Measurements from ENCODE around the gene HGS.

The HGS gene

DNA sequence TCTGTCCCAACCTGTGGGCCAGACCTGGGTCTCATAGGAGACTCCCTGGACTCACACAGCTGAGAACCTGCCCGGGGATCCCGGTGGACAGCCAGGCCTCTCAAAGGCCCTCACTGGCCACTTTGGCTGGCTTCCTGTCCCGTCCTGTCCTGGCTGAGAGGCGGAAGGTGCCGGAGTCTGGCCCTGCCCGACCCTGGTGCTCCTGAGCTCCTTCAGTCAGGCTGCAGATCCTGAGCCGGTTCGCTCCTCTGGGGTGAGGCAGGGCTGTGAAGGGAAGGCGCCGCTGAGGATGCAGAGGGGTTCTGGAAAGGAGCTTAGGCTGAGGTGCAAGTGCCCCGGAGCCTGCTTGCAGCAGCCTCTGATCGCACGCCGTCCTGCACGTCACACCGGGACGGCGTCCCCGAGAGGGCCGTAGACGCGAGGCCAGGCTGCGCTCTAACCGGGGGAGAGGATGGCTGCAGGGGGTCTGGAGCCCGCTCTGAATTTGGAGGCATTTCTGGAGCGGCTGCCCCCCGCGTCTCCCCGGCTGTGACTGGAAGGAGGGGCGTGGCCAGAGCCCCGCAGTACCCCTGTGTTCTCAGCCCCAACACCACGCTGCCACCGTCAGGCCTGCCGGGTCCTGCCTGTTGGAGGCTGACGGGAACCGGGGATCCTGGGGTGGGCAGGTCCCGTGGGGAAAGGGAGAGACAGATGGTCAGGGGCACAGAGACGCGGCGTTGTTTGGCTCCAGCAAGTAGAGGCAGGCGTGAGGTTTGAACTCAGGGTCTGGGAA, 4.1 kb downstream of the HGS start:
- no peak for DNase-seq

DNA sequence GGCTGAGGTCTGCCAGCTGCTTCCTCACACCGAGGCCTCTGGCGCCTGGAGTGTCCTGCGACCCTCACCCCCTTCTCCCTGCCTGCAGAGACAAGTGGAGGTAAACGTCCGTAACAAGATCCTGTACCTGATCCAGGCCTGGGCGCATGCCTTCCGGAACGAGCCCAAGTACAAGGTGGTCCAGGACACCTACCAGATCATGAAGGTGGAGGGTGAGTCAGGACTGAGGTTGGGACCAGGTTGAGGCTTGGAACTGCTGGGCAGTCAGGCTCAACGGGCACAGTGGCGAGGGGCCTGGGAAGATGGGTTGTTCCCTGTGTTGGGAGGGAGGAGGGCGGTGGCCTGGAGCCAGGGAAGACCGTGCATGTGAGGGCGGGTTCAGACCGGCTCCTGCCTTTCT, 4.8 kb downstream of the HGS start:
- no peak for DNase-seq

DNA sequence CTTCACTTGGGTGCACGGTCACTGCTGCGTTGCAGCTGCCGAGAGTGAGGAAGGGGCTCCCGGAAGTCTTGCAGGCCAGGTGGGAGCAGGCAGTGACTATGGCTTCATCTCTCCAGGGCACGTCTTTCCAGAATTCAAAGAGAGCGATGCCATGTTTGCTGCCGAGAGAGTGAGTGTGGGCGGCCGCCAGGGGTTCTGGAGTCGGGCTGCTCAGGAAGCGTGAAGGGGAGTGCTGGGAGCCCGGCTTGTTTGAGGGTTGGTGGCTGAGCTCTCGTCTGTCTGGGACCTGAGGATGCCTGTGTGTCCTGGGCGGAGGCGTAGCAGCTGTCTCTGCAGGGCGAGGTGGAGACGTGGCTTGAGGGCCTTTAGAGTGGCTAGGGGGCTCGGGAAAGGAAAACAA, 6.3 kb downstream of the HGS start:
- DNase-seq, result no peak

DNA sequence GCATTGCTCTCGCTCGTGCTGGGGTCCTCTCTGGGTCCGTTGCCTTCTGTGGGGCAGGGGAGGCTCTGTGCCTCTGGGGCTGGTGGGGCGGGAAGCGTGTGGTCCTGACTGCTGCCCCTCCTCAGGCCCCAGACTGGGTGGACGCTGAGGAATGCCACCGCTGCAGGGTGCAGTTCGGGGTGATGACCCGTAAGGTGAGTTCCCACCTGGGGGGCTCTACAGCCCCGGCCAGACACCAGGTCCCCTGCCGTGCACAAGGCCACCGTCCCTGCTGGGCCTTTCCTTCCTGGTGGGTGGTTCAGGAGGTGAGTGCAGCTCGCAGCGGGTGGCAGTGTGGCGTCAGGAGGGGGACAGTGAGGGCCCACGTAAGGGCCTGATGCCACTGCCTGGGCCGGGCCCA, 6.7 kb downstream of the HGS start:
- DNase-seq, result no peak

DNA sequence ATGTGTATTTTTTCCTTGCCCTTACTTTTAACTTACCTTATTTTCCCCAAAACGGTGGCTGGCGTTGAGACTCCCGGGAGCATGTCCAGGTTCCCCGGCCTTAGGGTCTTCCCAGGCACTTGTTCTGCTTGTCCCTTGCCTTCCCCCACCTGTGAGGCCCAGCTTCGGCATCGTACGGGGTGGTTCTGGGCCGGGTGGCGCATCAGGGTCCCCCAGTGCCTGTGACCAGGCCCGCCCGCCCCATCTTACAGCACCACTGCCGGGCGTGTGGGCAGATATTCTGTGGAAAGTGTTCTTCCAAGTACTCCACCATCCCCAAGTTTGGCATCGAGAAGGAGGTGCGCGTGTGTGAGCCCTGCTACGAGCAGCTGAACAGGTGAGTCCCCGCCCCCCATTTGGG, 7.4 kb downstream of the HGS start:
- DNase-seq, result no peak

DNA sequence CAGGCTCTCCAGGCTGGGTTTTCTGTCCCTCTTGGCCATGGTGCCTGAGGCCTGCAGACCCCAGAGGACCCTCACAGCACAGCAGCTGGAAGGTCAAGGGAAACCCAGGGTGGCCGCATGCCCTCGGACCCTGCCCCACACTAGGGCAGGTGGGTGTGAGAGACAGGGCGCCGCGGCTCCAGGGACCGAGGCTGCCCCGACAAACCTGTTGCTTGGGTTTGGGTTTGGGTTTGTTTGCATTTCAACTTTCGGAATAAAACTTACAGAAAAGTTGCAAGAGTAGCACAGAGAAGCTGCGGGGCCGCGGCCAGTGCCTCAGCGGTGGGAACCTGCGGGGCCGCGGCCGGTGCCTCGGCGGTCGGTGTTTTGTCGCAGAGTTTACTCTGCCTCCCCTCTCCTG, 7.8 kb downstream of the HGS start:
- DNase-seq, result no peak

DNA sequence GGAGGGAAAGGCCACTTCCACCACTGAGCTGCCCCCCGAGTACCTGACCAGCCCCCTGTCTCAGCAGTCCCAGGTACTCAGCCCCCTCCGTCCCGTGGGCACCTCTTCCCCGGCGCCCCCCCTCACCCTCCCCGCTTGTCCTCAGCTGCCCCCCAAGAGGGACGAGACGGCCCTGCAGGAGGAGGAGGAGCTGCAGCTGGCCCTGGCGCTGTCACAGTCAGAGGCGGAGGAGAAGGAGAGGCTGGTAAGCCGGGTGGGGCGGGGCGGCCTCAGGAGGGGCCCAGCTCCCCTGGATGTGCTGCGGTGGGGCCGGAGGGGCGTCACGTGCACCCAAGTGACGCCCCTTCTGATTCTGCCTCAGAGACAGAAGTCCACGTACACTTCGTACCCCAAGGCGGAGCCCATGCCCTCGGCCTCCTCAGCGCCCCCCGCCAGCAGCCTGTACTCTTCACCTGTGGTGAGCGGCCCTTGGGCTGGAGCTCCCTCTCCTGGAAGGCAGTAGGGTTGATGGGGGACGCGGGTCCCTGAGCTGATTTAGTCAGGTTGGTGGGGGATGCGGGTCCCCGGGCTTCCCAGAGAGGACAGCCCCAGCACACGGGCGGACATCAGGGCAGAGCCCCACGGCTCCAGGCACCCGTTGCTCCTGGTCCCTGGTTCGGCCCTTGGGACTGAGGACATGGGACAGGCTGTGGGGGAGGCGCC, 9.8 kb downstream of the HGS start:
- DNase-seq, result no peak

DNA sequence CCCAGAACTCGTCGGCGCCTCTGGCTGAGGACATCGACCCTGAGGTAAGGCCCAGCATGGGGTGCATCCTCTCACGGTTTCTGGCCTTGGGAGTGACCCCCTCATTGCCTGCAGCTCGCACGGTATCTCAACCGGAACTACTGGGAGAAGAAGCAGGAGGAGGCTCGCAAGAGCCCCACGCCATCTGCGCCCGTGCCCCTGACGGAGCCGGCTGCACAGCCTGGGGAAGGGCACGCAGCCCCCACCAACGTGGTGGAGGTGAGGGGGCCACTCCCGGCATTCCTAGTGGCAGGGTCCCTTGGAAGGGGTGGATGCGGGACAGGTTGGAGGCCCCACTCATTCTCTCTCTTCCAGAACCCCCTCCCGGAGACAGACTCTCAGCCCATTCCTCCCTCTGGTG, 11.0 kb downstream of the HGS start:
- DNase-seq, result no peak

DNA sequence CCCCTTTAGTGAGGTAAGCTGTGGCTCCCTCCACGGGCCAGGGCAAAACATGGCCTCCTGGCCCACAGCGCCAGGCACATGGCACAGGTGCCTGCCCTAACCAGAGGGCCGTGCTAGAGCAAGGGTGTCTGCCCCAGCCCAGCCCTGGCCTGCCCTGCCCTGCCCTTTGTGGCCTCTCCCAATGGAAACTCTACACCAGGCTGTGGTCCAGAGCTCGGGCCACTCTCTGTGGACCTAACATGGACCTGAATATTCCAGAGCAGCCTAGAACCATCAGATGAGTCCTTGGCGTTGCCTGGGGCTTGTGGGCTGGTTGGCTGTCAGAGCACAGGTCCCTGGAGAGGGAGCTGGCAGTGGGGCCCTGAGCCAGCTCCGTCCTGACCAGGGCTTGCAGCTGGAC, 11.4 kb downstream of the HGS start:
- DNase-seq, result no peak

DNA sequence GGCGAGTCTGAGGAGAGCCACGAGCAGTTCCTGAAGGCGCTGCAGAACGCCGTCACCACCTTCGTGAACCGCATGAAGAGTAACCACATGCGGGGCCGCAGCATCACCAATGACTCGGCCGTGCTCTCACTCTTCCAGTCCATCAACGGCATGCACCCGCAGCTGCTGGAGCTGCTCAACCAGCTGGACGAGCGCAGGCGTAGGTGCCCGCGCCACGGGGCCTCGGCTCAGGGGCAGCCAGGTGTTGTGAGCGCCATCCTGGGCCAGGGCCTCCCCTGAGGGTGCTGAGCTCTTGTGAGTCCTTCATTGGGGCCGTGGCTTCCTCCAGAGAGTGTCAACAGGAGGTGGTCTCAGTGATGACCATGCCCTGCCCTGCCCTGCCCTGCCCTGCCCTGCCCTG, 12.0 kb downstream of the HGS start:
- DNase-seq, result no peak

DNA sequence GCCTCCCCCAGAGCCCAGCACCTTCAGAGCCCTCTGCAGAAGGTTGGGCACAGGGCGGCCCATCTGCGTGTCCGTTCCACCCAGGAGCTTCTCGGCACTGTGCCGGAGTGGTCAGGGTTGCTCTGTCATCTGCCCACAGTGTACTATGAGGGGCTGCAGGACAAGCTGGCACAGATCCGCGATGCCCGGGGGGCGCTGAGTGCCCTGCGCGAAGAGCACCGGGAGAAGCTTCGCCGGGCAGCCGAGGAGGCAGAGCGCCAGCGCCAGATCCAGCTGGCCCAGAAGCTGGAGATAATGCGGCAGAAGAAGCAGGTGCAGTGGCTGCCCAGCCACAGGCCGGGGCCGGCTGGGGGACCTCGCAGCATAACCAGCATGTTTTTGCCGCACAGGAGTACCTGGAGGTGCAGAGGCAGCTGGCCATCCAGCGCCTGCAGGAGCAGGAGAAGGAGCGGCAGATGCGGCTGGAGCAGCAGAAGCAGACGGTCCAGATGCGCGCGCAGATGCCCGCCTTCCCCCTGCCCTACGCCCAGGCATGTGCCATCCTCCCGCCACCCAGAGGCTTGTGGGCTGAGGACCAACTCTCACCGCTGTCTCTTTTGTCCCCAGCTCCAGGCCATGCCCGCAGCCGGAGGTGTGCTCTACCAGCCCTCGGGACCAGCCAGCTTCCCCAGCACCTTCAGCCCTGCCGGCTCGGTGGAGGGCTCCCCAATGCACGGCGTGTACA, 12.6 kb downstream of the HGS start:
- no peak for DNase-seq

DNA sequence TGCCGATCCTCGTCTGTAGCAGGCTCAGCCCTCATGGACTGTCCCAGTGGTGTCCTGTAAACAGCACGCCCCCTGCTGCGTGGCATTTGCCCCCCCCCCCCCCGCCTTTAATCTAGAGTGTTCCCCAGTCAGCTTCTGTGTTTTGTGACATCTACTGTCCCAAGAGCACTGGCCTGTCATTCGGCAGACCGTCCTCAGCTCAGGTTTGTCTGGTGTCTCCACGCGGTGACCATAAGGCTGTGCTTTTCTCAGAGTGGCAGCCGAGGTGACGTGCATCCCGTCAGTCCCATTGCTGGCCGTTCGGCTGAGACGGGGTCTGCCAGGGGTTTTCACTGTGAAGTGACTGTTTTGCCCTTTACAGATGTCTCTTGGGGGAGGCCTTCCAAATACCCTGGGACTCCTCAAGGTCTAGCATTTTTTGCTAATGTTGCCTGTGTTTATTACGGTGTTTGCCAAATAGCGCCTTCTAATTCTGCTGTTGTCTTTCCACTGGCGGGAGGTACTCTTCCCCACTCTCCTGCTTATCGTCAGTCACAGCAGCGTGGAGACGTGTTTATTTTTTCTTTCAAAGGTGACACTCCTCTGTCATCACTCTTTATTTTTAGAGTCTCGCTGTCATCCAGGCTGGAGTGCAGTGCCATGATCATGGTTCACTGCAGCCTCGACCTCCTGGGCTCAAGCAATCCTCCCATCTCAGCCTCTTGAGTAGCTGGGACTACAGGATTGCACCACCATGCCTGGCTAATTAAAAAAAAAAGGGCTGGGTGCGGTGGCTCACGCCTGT, 13.6 kb downstream of the HGS start:
- no peak for DNase-seq

DNA sequence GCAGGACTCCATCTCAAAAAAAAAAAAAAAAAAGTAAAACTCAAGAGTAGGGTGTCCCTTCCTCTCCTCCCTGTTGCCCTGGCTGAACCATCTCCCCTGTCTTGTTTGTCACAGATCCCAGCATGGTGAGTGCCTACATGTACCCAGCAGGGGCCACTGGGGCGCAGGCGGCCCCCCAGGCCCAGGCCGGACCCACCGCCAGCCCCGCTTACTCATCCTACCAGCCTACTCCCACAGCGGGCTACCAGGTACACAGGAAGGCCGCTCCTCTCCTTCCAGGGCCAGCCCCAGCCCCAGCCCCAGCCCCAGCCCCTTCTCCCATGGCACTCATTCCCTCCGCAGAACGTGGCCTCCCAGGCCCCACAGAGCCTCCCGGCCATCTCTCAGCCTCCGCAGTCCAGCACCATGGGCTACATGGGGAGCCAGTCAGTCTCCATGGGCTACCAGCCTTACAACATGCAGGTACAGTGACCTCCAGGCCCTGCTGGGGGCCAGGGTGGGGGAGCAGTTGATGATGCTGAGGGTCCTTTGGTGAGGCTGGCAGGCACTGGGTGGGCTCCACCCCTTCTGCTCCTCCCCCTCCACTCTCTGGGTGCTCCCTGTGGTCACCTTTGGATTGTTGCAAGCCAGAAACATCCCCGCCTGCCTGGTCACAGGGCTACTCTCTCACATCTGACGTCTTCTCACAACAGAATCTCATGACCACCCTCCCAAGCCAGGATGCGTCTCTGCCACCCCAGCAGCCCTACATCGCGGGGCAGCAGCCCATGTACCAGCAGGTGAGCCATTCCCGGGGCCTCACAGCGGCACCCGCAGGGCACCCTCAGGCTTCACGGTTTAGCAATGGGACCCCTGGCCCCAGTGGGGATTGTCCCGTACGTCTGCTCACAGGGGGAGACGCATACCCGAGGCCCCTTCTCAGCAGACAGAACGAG, 16.8 kb downstream of the HGS start:
- DNase-seq, result no peak

DNA sequence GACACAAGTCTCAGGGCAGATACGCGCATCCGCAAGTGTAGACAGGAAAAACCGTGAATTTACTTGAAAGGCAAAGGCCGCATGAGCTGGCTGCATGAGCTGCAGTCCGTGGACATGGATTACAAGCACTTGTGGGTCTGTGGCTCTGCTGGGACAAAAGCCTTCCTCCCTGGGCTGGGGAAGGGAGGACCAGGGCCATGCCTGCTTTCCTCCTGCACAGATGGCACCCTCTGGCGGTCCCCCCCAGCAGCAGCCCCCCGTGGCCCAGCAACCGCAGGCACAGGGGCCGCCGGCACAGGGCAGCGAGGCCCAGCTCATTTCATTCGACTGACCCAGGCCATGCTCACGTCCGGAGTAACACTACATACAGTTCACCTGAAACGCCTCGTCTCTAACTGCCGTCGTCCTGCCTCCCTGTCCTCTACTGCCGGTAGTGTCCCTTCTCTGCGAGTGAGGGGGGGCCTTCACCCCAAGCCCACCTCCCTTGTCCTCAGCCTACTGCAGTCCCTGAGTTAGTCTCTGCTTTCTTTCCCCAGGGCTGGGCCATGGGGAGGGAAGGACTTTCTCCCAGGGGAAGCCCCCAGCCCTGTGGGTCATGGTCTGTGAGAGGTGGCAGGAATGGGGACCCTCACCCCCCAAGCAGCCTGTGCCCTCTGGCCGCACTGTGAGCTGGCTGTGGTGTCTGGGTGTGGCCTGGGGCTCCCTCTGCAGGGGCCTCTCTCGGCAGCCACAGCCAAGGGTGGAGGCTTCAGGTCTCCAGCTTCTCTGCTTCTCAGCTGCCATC, 17.7 kb downstream of the HGS start:
- no peak for DNase-seq

DNA sequence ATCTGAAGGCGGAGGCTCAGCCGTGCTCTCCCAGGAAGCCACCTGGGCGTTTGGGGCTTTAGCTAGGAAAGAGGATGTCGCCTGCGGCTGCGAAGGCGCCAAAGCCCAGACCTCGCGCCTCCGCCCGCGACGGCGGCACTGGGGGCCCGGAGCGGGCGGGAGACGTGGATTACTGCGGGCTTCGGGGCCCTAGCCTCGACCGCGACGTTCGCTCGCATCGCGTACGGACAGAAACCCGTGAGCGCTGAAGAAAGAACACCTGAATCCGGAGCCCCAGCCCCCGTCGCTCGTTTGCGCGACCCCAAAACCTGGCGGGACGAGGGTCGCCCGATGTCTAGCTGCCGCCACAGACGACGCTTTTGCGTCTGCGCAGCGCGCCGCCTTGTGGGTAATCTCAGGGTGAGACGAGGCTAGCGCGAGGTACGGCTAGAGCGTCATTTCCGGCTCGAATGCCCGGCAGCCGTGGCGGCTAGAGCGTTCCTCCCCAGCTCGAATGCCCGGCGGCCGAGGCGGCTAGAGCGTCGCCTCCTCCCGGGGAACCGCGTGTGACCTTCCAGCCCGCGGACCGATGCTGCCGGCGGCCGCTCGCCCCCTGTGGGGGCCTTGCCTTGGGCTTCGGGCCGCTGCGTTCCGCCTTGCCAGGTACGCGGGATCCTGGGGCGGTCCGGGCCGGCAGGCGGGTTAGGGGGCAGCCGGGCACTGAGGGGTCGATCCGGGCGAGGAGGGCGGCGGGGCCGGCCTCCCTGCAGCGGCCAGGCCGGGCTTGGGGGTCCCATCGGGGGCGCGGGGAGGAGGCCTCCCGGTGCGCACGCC, 19.3 kb downstream of the HGS start, which contains the start of gene MRPL12:
MRPL12 (plus strand) TSS at position 434 of the 813 bp plus-strand sequence; CDS start at position 569, 135 bp downstream.
- peak; percentile 93 to 96 (median 94) for DNase-seq

DNA sequence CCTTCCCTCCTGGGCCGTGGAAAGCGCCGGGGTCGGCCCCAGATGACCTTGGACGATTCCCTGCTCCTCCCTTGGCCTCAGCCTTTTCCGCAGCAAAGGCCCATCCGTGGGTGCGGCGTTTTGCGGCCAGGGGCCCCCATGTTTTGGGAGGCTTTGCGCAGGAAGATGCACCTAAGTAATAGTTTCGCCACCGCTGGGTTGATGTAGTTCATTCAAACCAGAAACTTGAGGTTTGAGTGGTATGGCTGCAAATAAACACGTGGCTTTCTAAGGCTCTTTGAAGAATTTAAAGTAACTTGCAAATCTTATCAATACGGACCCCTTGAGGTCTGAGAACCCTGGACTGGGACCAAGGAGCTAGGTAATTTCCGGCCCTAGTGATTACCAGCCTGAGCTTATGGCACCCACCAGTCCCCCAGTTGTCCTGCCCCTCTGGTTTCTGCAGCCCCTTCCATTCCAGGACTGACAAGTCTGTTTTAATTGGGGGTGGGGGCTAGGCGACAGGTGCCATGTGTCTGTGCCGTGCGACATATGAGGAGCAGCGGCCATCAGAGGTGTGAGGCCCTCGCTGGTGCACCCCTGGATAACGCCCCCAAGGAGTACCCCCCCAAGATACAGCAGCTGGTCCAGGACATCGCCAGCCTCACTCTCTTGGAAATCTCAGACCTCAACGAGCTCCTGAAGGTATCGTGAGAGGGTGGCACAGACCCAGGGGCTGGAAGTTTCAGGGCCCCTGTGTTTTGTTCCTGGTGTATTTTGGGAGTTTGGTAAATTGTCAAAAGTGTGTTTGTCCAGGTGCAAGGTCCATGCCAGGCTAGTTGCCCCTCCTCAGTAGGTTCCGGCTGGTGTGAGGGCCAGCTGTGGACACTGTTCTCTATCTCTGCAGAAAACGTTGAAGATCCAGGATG, 20.2 kb downstream of the HGS start:
- DNase-seq, result no peak

DNA sequence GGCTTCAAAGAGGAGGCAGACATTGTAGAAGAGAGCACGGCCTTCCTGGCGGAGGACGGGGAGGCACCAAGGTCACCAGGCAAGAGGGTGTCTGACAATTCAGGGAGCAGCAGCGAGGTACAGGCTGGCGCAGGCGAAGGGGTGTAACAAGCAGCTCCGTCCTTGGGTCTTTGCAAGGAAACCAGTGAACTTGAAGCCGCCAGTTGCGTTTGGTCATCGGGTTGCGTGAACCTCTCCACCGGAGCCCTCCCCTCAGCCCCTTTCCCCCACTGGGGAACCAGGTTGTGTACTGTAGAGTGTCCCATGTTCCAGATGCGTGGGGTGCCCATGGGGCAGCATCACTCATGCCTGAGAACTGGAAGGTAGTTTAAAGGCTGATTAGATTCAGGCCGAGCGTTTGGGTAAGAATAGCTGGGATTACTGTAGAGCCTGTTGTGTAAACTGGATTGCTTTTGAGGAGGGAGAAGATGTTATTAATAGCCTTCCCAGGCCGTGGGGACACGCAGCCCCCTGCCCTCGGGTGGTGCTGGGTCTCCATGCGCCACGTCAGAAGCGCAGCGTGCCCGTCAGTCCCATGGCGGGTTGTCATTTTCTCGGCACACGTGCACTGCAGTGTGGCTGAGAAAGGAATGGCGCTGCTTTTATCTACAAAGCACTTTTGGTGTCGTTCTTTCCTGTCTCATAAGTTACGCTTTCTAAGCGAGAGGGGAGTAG, 21.9 kb downstream of the HGS start:
- no peak for DNase-seq

DNA sequence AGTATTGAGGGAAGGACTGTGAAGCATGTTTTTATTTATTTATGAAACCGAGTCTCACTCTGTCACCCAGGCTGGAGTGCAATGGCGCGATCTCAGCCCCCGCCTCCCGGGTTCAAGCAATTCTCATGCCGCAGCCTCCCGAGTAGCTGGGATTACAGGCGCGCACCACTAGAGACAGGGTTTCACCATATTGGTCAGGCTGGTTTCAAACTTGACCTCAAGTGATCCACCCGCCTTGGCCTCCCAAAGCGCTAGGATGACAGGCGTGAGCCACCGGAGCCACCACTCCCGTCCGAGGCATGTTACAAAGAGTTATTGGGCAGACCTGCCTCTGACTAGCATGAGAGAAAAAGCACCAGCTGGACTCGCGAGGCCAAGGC, 22.4 kb downstream of the HGS start:
- no peak for DNase-seq

All from NCI-H1417 (cell line).